Hematopoietic multipotent progenitor cell treated with erythropoietin and hydrocortisone succinate and interleukin-3 and kit ligand, for 17 days (in vitro differentiated cells): Measurements from ENCODE around the gene CDK13.
A peak's percentile ranks its signal among the peaks of the same experiment; 100 is the strongest.

Experiments used
- DNase-seq: peaks from one replicate; pipeline ENCODE4 v3.0.0-alpha.2; 2015; ENCODE audit warnings: low spot score

CDK13 gene

DNA sequence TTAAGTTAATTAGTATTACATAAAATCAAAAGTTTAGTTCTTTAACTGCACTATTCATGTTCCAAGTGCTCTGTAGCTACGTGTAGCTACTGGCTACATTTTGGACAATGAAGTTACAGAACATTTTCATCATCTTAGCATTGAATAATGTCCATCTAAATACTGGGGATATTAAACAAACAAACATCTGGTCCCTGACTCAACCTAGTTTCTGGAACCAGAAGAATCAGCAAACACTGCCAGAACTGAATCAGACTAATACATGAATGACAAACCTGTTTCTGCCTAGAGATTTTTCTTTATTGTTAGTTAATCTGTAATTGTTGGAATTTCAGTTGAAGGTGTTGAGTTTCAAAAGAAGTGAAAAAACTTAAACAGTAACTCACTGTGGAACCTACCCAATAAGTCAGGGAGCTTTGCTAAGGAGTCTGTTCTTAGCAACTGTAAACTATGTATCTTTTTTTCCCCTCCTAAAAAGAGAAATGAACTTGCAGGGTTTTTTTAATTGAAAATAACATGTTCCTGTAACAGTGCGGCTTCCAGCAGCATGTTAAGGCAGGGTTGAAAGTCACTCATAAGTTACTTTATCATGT lies 58.3 kb downstream of the CDK13 start:
- DNase-seq = no peak

DNA sequence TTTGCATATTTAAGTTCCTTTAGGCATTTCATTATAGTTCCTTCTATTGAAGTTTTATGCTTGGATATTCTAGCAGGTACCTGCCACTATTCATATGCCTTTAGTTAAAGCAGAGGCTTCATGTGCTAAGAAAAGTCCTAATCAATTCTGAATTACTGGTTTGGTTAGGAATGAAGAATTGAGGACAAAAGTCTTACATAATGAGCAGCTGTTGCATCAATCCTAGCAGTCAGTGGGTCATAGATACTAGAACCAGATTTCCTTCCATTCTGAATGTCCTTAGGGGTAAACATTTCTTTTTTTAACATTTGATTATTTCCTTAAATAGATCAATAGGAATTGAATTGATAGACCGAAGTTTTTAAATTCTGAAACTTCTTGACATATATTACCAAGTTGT lies 59.2 kb downstream of the CDK13 start:
- DNase-seq = no peak

DNA sequence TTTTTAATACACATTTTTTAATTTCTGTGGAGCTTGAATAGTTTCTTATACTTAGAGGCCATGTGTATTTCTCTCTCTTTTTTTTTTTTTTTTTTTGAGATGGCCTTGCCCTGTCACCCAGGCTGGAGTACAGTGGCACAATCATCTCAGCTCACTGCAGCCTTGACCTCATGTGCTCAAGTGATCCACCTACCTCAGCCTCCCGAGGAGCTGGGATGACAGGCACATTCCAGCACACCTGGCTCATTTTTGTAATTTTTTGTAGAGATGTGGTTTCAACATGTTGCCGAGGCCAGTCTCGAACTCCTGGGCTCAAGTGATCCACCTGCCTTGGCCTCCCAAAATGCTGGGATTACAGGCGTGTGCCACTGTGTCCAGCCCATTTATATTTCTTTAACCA lies 64.3 kb downstream of the CDK13 start:
- no peak for DNase-seq

DNA sequence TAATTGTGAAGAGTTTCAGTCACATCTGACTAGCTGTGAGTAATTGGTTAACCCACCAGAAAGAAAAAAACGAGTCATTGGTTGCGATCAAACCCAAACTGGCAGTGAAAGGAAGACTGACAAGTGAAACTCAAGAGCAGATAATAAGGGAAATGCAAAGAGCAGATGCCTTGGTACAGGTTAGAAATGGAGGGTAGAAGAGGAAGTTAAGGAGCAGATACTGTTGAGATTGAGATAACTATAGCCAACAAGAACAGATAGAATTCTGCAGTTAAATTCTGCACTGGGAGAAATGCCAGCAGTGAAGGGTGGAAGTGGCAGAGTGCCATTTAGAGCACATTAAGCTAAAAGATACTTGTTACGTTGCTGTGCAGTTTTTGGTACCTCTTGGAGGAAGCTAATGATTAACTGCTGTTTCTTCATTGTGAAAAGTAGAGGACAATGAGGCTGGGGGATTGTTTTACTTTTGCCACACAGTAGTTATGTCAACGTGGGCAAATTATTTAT lies 65.8 kb downstream of the CDK13 start:
- peak; percentile 40 for DNase-seq

DNA sequence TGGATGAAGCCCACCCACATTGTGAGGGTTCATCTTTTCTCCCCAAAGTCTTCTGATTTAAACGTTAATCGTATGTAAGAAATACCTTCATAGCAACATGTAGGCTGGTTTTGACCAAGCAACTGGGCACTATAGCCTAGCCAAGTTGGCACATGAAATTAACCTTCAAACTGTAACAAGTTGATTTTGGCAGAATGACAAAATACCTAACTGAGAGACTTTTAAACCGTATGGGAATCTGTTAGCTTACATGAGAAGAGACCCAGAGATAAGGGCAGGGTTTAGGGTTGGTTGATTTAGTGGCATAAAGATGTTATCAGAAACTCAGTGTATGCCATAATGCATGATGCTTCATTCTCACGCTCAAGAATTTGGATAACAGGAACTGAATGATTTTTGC lies 69.5 kb downstream of the CDK13 start:
- DNase-seq = no peak

DNA sequence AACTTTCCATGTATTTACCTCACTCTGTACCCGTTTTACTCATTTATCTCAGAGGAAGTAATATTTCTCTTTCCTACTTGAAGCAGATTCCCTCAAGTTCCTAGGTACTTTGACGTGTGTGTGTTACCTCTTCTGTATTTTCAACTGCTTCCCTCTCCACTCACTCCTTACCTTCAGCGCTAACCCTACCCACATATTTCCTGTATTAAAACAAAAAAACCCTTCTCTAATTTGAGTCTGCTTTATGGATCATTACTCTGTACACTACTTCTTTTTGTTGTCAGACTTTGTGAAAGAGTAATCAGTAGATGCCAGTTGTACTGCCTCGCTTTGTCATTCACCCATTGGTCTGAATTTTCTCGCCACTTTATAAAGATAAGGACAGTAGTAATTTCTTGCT lies 74.0 kb downstream of the CDK13 start:
- no peak for DNase-seq

DNA sequence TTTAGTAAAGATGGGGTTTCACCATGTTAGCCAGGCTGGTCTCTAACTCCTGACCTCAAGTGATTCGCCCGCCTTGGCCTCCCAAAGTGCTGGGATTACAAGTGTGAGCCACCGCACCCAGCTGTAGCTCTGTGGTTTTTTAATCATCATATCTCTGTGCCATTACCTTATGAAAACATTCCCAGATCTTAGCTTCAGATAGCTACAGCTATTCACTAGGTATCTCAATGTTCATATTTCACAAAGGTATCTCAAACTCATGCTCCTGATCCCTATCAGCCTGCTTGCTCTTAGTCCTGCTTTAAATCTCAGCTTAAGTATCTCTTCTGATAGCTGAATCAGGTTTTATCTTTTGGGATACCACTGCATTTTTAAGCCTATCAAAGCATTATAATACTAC lies 74.8 kb downstream of the CDK13 start:
- no peak for DNase-seq

DNA sequence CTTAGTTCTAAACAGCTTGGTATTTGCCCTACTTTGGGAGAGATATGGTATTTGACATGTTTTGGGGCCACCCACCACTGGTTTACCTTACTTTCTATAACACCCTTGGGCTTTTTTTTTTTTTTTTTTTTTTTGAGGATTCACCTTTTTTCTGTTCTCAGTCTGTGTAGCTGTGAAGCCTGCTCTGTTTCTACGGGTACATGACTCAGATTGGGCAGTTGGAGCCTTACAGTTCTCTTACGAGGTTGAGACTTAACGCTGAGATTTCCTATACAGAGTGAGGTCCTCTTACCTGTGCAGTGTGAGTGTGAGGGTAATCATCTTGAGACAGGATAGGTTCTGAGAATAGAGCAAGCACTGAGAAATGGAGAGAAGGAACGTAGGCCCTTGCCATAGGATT lies 77.5 kb downstream of the CDK13 start:
- no peak for DNase-seq

DNA sequence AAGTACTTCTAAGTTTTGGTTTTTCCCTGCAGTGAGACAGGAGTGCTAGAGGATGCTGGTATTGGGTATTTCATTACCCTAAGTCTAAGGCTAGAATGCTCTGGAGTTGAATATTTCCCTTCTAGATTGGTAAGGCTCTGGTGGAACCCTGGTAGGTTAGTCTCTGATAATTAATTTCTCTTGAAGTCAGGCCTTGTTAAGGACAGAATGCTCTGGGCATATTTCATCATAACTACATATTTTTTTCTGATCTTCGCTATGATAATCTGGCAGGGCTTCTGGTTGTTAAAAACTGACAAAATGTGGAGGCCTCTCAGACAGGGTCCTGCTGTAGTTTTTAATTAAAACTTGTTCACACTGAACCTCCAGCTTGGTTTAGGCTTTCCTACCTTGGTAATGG lies 83.8 kb downstream of the CDK13 start:
- no peak for DNase-seq

DNA sequence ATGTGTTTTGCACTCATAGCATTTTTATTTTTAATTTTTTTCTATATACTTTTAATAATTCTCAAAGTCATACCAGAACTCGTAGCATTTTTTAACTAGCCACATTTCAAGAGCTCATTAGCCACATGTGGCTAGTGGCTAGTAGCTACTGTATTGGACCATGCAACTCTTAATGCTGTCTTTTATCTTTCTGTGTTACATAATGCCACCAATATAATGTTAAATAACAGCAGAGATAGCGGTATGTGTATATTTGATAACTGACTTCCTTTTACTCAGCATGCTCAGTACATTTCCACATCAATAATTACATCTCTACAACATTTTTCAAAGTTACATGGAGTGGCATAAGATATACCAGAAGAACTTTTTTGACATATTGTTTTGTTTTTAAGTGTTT lies 91.4 kb downstream of the CDK13 start:
- DNase-seq = no peak

DNA sequence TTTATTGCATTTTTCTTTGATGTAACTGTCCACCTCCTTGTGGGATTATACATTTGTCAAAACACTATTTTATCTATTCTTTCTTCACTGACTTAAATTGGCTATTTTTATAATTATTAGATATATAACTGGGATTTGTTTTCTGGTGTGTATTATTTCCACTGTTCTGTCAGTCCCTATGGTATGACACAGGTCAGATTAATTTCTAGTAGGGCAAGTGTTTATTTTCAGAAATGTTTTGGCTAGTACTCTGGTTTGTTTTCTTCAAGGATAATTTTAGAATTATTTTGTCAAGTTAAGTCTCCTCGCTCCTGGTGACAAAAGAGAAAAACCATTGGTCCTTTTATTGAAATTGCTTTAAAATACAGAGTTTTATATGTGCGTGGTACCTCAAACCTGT lies 93.1 kb downstream of the CDK13 start:
- no peak for DNase-seq

DNA sequence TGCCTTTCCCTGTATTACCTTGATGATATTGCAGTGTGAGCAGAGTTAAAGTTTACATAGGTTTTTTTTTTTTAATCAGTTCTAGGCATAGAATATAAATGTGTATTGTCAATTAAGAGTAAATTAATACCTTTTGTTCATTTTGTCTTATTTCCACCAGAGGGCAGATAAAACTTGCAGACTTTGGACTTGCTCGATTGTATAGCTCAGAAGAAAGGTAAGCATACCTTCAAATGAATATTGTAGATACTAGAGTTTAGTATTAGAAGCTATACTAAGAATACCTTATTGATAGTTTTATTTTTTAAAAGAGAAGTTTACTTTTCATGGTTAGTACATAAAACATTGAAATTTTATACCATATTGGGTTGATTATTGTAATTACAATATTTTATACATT lies 97.6 kb downstream of the CDK13 start:
- no peak for DNase-seq

DNA sequence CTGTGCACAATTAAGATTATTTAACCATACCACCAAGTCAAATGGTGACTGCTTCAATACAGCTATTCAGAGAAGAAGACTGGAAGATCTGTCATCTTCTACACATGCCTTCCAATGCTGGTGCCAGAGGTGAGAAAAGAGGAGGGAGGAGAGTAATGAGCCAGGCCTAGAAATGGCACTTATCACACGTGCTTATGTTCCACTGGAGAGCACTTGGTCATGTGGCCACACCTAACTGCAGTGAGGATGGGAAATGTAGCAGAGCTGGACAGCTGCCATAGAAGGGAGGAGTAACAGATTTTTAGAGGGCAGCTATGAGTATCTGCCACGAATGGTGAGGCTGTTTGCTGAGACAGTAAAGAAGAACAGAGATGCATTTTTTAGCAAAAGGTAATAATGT lies 107.2 kb downstream of the CDK13 start:
- peak; percentile 83 for DNase-seq

DNA sequence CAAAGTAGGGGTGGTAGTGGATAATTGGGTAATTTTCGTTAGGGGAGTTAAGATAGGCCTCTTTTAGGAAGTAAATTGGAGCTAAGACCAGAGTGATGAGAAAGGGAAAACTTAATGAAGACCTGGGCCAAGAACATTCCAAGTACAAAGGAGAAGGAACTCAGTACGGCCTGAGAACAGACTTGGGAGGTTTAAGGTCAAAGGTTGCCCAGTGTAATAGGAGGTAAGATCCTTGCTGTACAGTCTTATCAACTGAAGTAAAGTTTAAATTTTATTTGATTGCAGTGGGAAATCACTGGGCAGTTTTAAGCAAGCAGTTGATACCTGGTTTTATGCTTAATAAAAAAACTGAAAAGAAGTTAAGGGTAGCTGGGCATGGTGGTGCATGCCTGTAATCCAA lies 108.0 kb downstream of the CDK13 start:
- DNase-seq = no peak

DNA sequence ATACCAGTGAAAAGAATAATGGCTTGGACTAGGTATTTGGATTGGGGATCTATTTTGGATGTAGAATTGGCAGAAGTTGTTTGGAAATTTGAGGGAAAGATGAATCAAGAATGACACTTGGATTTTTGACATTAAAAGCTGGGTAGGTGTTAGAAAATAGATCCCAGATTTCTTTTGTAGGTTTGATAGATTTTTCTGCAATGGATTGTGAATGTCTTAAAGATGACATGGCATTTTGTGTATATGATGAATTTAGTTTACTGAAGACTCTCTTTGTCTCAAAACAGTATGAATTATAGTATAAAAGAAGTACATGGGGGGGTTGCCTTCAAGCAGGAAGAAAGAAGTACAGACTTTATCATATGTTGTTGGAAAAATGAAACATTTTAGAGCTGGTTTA lies 108.6 kb downstream of the CDK13 start:
- peak; percentile 29 for DNase-seq

DNA sequence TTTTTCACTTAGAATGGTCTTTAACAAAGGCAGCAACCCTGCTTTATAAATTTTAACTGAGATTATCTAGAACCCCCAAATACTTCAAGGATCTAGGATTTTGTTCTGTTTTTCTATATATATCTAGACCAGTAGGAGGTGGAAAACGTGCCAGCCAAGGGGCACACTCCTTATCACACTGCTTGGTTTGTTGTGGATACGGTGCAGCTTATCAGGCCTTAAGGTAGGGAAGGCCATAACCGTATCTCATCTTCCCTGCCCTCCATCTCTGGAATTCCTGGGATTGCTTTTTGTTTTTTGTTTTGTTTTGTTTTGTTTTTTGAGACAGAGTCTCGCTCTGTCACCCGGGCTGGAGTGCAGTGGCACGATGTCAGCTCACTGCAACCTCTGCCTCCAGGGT lies 109.0 kb downstream of the CDK13 start:
- DNase-seq = no peak

DNA sequence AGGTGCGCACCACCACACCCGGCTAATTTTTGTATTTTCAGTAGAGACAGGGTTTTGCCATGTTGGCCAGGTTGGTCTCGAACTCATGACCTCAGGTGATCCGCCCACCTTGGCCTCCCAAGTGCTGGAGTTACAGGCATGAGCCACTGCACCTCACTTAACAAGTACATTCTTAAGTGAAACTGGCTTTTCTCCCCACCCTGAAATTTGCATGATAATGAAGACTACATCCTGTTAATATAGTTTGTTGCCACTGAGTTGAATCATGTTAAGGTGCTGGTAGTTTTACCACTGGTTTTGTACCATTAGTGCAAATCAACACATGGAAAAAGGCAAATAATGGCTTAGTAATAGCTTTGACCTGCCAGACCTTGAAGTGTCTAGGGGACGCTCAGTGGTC lies 122.2 kb downstream of the CDK13 start:
- DNase-seq = no peak

DNA sequence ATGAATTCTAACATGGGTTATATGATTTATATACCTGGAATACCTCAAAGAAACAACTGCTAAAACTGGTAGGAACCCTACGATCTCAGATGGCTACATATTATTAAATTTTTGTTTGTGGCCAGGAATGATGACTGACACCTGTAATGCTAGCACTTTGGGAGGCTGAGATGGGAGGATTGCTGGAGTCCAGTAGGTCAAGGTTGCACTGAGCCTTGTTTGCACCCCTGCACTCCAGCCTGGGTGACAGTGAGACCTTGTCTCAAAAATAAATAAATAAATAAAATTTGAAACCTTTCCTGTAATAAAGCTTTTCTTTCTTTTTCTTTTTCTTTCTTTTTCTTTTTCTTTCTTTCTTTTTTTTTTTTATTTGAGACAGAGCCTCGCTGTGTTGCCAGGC lies 123.2 kb downstream of the CDK13 start:
- DNase-seq = no peak

DNA sequence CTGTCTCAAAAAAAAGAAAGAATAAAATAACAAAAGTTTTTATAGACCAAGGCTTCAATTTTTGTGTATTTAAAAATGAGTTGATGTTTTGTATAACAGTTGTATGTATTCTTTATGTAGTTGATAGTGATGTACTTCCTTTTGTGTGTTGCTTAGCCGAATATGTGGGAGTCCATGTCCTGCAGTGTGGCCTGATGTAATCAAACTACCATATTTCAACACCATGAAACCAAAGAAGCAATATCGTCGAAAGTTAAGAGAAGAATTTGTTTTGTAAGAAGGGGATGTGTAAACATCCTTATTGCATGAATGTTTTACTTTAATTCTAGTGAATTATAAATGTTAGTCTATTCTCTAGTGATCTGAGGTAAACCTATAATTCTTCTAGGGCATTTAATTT lies 127.8 kb downstream of the CDK13 start:
- no peak for DNase-seq

DNA sequence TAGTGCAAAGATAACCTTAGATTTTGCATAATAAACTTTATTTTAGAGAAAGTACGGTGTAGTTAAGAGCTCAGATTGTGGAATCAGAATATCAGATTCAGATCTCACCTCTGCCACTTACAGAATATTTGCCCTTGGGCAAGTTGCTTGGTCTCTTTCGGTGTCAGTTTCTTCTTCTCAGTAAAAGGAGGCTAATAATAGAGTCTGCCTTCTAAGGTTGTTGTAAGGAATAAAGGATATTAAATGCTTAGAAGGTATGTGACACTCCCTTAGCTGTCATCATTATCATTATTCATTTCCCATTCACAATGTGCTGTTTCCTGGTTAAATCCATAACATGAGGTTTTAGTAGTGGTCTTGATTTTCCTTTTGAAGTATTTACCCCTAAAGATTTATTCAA lies 142.1 kb downstream of the CDK13 start:
- no peak for DNase-seq

DNA sequence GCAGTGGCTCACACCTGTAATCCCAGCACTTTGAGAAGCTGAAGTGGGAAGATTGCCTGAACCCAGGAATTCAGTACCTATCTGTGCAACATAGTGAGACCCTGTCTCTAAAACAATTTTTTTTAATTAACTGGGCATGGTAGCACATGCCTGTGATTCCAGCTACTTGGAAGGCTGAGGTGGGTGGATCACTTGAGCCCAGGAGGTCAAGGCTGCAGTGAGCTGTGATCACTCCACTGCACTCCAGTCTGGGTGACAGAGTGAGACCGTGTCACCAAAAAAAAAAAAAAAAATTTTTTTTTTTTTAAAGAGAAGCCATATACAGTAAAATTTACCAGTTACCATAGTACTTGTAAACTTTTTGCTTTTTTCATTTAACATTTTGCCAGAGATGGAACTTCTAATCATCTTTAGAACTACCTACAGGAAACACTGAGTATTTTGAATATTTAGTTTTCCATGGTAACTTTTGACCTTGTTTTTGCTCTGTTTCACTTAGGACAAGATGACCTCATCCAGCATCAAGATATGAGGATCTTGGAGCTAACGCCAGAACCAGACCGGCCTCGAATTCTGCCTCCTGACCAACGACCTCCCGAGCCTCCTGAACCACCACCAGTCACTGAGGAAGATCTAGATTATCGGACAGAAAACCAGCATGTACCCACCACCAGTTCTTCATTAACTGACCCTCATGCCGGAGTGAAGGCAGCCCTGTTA lies 143.7 kb downstream of the CDK13 start:
- DNase-seq = no peak

DNA sequence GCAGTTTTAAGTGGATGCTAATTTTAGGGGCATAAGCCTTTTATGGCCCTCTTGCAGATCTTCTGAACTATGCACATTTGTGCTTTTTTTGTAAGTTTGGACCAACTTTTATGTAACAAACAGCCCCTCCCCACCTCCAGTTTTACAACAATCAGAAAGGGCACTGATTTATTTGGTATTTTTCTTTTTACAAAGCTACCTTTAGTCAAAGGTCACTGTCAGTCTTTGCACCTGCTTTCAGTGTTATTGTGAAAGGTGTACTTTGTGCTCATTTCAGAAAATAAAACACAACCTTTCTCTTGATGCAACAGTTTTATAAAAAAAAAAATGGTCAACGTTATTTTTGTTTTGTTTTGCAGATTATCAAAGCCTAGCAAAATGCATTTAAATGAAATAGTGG lies 145.2 kb downstream of the CDK13 start:
- no peak for DNase-seq

DNA sequence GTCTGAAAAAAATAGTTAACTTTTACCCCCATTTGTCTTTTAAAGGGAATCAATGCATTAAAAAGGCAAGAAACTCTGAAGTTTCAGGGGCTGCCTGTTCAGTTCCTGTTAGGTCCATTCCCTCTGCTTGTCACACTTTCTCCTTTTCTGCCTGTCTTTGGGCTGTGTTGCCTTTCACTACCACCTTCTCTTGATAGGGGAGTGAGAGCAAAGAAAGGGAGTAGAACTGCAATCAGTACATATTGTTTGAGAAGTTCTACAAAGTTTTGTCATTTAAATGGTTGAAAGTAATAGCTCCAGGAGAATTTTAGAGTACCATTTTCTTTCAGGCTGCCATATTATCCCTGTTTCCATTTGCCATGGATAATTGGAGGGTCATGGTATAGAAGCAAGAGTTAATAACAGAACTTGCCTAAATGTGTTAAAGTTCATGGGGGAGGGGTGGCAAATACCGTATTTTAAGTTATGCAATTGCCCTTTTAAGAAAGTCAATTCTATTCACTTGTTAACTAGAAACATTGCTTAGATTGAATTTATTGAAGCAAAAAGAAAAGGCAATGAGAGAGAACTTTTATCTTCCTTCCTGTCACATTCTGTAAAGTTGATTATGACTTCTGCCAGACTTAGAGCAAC lies 145.8 kb downstream of the CDK13 start:
- DNase-seq = no peak

DNA sequence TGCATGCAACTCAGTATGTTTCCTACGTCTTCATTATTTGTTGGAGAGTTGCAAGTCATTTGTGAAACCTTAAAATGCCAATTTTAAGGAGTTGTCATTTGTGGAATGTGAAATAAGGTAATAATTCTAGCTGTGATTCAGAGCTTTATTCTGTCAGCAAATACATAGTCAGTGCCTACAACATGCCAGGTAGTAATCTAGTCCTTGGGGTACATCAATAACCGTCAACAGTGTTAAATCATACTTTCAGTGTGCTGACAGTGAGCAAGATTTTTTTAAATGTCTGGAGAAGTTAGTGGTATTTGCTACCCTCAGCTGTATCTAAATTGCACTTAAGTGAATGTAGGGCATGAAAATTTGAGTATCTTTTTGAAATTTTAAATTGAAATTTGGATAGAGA lies 147.7 kb downstream of the CDK13 start:
- no peak for DNase-seq
